Fibroblast of lung (primary cell): ENCODE measurements around the gene PPBP.
"Not testable (repeated sequence)": the region's sequence is repeated elsewhere in the genome, so short reads cannot be mapped to it uniquely, and the experiment has no call there.

Source experiments
- CTCF ChIP-seq, 2 donors: IDR thresholded peaks in 1 of 2; conservative IDR thresholded peaks in 1 of 2; 1 replicate in 1 of 2; 2 replicates in 1 of 2; pipeline ENCODE4 v1.5.1; 2011 to 2012; ENCODE audit warnings: low read length in 2 of 2, control low read depth in 1 of 2, inconsistent platforms in 1 of 2, low read depth in 1 of 2, mild to moderate bottlenecking in 1 of 2
- EZH2 ChIP-seq: IDR thresholded peaks from 2 replicates; pipeline ENCODE4 v1.5.1; 2012; ENCODE audit warnings: low read length, control low read depth, mild to moderate bottlenecking; ENCODE audit errors: missing control alignments

GRCh38 chr4:73981175-73981574 lies 6.8 kb downstream of the PPBP start:
- not testable (repeated sequence) for TF ChIP-seq CTCF (conservative IDR thresholded peaks at IDR 0.05 in 1 of 2, IDR thresholded peaks at IDR 0.05 in 1 of 2; ENCODE audit: low read depth in 1 of 2, low read length in 2 of 2); EZH2
